ENCODE results near the gene EAPP. TPM values are rescaled to one million over a fixed set of nuclear protein-coding genes. Genes with fewer than 3 reads are reported as not detected.
"Not testable (repeated sequence)": the region's sequence is repeated elsewhere in the genome, so short reads cannot be mapped to it uniquely, and the experiment has no call there.

EAPP gene
- total RNA-seq, 3 donors from 2014 or later (not counting 1 experiment from before 2014, with no cell fraction given), result 70.5 to 96.6 (median 76.1) TPM

DNA sequence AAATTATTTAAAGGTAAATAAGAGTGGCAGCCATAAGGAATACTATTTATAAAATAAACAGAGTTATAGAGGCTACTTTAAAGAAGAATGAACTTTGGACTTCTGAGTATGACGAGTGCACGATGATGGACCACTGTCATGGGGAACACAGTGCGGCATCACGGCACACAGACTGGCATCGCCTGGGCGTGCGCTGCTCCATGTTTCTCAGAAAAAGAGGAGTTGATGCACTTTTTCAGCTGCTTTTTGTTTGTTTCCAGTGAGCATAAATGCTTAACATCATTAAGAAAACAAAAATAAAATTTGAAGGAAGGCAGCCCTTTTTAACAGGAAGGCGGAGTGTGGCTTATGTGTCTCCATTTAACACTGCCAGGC lies 23.3 kb upstream of the EAPP start:
- no peak overlapping the region for H3K27ac Mint-ChIP-seq
- no peaks in the 10 kb centered on the region for H3K9me3 ChIP-seq (ENCODE audit: control insufficient read depth, insufficient read depth, low read length)
- ATAC-seq (no peak), DNase-seq (no peak)
- 92% methylated on average over 8 of the region's 8 CpGs for WGBS (ENCODE audit: insufficient coverage)
- H3K27me3 Mint-ChIP-seq (ENCODE audit: low read depth in 2 of 2), result no peaks in the 10 kb centered on the region
- H3K27ac ChIP-seq (ENCODE audit: low read length), result no peak overlapping the region
- TF ChIP-seq, protein P1, sequence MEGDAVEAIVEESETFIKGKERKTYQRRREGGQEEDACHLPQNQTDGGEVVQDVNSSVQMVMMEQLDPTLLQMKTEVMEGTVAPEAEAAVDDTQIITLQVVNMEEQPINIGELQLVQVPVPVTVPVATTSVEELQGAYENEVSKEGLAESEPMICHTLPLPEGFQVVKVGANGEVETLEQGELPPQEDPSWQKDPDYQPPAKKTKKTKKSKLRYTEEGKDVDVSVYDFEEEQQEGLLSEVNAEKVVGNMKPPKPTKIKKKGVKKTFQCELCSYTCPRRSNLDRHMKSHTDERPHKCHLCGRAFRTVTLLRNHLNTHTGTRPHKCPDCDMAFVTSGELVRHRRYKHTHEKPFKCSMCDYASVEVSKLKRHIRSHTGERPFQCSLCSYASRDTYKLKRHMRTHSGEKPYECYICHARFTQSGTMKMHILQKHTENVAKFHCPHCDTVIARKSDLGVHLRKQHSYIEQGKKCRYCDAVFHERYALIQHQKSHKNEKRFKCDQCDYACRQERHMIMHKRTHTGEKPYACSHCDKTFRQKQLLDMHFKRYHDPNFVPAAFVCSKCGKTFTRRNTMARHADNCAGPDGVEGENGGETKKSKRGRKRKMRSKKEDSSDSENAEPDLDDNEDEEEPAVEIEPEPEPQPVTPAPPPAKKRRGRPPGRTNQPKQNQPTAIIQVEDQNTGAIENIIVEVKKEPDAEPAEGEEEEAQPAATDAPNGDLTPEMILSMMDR (IDR thresholded peaks at IDR 0.05), result no peak
- H3K4me3 ChIP-seq (ENCODE audit: low read length), result no peak overlapping the region
- intact Hi-C loops (cut with micrococcal nuclease), result no loop called here
- no peak overlapping the region for H3K4me3 Mint-ChIP-seq
- H3K36me3 Mint-ChIP-seq, result no peaks in the 10 kb centered on the region
- H3K36me3 ChIP-seq (ENCODE audit: control insufficient read depth, insufficient read depth, low read length), result peaks cover 34% of the 10 kb centered on the region
- no peaks in the 10 kb centered on the region for H3K4me1 ChIP-seq (ENCODE audit: control insufficient read depth, insufficient read depth, low read length)
- no peaks in the 10 kb centered on the region for H3K9me3 Mint-ChIP-seq
- no peaks in the 10 kb centered on the region for H3K27me3 ChIP-seq (ENCODE audit: control insufficient read depth, insufficient read depth, low read length)
- no peaks in the 10 kb centered on the region for H3K4me1 Mint-ChIP-seq

DNA sequence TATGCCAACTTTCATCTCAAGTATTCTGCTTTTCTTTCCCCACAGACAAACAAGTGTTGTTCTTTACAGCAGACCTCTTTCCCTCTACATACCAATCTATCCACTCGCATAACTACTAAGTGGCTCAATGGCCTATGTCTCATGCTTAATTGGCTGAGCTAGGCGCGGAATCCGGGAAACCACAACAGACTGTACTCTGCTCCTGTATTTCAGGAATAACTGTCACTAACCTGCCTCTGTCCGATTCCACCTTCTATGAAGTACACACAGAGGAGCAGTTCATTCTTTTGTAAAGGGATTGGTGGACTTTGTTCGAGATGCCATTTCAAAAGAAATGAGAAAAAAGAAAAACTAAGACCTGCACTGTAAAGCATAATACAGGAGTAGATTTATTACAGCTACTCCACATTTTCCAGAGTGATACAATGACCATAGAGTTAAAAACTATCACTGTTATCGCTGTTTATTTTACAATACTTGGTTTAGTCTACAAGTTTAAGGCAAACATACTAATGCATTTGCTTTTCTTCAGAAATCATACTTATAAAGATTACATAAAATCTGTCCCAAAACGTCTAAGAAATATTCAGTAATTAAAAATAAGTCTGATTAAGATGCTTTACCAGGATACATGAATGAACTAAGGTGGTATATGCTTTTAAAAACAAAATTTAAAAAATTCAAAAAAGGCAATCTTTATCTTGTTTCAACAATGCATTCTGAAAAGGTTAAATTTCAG lies 22.7 kb upstream of the EAPP start:
- 100% methylated on average over 1 of the region's 8 CpGs for WGBS (ENCODE audit: insufficient coverage)

DNA sequence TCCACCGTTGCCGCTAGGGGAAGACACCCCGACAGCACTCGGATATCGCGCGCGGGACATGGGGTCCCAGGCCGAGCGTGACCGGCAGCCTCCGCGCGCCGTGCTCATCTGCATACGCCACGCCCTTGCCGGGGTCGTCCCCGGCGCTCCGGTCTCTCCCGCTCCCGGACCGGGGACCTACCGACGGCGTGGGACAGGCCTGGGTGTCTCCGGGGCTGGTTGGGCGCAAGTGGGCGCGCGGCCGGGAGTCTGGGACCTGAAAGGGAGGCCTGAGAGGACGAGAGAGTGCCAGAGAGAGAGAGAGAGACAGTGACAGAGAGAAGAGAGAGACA lies 17.0 kb upstream of the EAPP start:
- H3K4me3 Mint-ChIP-seq; DNase-seq; intact Hi-C loops (cut with micrococcal nuclease); H3K36me3 Mint-ChIP-seq; H3K4me3 ChIP-seq (ENCODE audit: low read length); H3K27ac ChIP-seq (ENCODE audit: low read length); H3K27me3 ChIP-seq (ENCODE audit: control insufficient read depth, insufficient read depth, low read length); H3K9me3 ChIP-seq (ENCODE audit: control insufficient read depth, insufficient read depth, low read length); H3K36me3 ChIP-seq (ENCODE audit: control insufficient read depth, insufficient read depth, low read length); H3K27ac Mint-ChIP-seq; H3K4me1 ChIP-seq (ENCODE audit: control insufficient read depth, insufficient read depth, low read length); H3K27me3 Mint-ChIP-seq (ENCODE audit: low read depth in 2 of 2); H3K9me3 Mint-ChIP-seq: not testable (repeated sequence)
- peaks cover 7 to 13% of the 10 kb centered on the region in 2 donors for H3K4me1 Mint-ChIP-seq
- peak; percentile 65 to 84 (median 75) for ATAC-seq
- WGBS (ENCODE audit: insufficient coverage), result no CpG with 5 or more reads among the region's 35 CpGs

More for the DNA sequence above, 22.7 kb upstream of the EAPP start:
- H3K36me3 Mint-ChIP-seq; intact Hi-C loops (cut with micrococcal nuclease); H3K27me3 Mint-ChIP-seq (ENCODE audit: low read depth in 2 of 2); H3K9me3 ChIP-seq (ENCODE audit: control insufficient read depth, insufficient read depth, low read length); H3K4me1 Mint-ChIP-seq; H3K9me3 Mint-ChIP-seq; DNase-seq; ATAC-seq; H3K4me1 ChIP-seq (ENCODE audit: control insufficient read depth, insufficient read depth, low read length); H3K27ac Mint-ChIP-seq; H3K4me3 ChIP-seq (ENCODE audit: low read length); H3K27me3 ChIP-seq (ENCODE audit: control insufficient read depth, insufficient read depth, low read length); H3K27ac ChIP-seq (ENCODE audit: low read length); H3K4me3 Mint-ChIP-seq: not testable (repeated sequence)
- H3K36me3 ChIP-seq (ENCODE audit: control insufficient read depth, insufficient read depth, low read length), result peaks cover 29% of the 10 kb centered on the region

DNA sequence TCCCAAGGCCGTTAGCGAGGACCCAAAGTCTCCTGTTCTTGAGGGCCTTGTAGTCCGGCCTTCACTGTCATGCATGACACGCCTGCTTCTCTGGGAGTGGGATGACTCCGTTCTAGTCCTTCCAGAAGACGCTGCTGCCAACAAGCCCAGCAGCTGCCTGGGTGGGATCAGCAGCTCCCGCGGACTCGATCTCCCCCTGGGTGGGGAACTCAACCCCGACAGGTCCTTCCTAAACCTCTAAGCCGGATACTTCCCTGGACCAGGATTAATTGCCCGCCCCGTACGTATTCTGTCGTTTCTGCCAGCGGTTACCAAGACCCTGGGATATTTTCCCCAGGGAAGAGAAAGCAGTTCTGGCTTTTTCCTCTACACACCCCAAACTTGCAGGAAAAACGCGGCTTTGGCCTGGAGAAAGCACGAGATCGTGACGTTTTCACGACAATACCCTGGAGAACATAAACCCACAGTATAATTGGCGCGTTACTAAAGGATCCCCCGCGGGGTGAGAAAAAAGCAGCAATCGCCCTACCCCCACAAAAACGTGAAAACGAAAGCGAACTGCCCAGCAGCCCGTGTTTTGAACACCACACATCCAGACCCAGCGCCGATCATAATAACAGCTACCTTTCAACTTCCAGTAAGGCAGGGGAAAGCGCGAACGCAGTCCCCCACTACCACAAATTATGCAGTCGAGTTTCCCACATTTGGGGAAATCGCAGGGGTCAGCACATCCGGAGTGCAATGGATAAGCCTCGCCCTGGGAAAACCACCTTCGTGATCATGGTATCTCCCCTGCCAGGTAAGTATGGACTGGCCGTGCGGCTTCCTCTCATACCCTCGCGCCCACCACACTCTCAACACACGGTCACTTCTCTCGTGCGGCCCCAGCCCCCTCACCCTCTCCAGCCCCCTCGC lies 16.3 kb upstream of the EAPP start:
- H3K27me3 ChIP-seq (ENCODE audit: control insufficient read depth, insufficient read depth, low read length); H3K27ac ChIP-seq (ENCODE audit: low read length); H3K4me3 Mint-ChIP-seq; intact Hi-C loops (cut with micrococcal nuclease); H3K36me3 Mint-ChIP-seq; H3K27me3 Mint-ChIP-seq (ENCODE audit: low read depth in 2 of 2); H3K4me1 ChIP-seq (ENCODE audit: control insufficient read depth, insufficient read depth, low read length); H3K27ac Mint-ChIP-seq; H3K9me3 ChIP-seq (ENCODE audit: control insufficient read depth, insufficient read depth, low read length); DNase-seq; H3K9me3 Mint-ChIP-seq; H3K36me3 ChIP-seq (ENCODE audit: control insufficient read depth, insufficient read depth, low read length); H3K4me3 ChIP-seq (ENCODE audit: low read length): not testable (repeated sequence)
- peak; percentile 75 to 87 (median 75) for ATAC-seq
- no CpG with 5 or more reads among the region's 49 CpGs for WGBS (ENCODE audit: insufficient coverage)
- H3K4me1 Mint-ChIP-seq, result peaks cover 7 to 15% of the 10 kb centered on the region in 2 donors
